HL-60/S4 treated with phorbol 12-myristate 13-acetate at 8.2 ng/mL for 4 days and 3 days (cell line): Measurements from ENCODE around the gene SETD7.

ENCODE experiments used
- in situ Hi-C: fragments of 300-500 bp; cut with MboI; formaldehyde crosslinking; loops from 2 replicates; pipeline ENCODE4 v1.15.0; 2022; ENCODE audit warnings: low sequenced_read_pairs

Gene SETD7

DNA sequence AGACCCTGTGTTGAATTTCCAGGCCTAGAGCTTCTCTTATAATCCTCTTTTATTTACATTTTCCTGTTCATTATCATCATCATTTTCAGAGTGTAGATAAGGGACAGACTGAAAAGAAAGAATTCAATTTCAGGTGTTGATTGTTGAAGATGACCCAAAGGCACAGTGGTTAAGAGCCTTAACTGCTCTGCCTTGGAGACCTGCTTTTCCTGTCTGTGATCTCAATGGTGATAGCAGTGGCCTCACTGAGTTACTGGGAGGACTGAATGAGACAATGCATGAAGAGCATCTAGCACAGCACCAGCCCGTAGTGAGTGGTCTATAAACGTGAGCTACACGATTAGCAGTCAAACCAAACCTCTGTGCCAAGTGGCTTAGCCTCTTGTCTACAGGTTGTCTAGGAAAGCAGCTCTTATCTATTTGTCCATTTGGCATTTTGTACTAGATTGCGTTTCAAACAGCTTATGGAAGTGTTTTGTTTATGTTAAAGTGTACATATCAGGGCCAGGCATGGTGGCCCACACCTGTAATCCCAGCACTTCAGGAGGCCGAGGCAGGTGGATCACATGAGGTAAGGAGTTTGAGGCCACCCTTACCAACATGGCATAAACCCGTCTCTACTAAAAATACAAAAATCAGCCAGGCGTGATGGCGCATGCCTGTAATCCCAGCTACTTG is 41.5 kb downstream of the SETD7 start:
- in situ Hi-C loops = no loop called here

DNA sequence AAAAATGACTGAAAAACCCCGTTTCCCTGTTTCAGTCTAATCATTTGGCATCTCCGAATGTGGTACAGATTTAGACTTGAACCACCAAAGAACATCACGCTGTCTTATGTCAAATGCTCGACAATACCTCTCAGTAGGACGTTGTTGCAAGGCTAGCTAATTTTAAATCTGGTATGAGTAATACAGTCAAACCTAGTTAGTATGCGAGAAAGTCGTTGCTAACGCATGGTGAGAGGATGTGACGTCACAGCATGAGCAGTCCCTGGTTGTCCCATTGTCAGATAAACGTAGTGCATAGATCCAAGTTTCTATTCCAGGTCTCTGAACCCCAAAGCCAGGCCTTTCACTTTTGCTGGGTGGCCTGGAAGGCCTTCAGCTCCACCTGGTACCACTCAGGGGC is 44.7 kb downstream of the SETD7 start:
- in situ Hi-C loops = no loop called here

DNA sequence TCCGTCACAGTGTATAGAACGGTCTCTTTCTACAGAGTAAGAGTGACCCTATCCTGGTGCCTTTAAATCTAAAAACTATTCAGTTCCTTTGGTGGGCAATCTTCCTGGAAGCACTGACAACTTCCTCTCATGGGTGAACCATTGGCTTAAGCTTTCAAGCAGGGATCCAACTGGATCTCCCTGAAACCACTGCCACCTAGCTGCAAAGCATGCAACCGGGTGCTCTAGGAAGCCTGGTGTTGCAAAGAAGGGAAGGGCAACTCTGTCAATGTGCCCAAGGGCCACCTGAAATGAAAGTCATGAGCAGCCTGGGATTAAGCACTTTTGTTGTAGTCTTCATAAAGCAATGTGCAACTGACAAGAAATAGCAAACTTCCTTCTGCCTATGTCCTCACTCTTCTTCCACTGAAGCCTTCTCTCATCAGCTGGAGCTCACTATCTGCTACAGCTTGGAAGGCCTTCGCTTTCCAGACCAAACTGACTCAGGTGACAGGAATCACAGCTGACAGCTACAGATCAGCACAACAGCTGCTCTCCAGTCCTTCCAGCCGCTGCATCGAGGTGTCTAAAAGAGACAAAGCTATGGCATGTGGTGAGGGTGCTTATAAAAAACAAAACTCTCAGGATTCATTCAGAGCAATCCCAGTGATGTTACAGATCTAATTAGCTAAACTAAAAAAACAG is 46.1 kb downstream of the SETD7 start:
- in situ Hi-C loops = no loop called here

DNA sequence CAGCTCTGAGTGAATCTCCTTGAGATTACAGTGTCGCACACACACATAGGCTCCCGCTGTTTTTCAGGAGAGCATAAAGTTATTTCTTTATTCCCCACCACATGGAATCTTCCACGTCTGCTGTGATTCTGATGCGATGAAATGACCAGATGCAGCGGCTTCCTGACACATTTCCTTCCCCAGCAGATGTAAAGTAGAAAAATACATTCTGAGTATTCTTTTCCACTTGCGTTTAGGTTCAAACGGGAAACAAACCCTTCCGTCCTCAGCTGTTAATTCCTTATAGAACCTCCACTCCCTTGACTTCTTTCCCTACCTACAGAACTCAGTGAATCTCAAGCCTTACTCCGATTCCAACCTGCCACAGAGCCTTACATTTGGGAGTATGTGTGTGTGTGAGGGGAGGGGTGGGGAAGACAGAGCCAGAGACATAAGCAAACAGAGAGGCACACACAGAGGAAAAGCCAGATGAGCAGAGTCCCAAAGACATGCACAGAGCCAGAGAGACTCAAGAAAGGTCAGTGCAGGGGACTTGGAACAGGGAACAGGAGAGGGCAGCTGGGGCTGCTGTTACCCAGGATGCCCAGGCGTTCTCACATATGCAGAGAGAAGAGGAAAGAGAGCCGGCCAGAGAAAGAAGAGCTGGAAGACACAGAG is 47.3 kb downstream of the SETD7 start:
- in situ Hi-C loops = no loop called here

- in situ Hi-C loops = no loop called here
These were observed 49.2 kb downstream of the SETD7 start for GRCh38 chr4:139506774-139507173.

- in situ Hi-C loops = no loop called here
These were observed 52.3 kb downstream of the SETD7 start for GRCh38 chr4:139503622-139504166.

DNA sequence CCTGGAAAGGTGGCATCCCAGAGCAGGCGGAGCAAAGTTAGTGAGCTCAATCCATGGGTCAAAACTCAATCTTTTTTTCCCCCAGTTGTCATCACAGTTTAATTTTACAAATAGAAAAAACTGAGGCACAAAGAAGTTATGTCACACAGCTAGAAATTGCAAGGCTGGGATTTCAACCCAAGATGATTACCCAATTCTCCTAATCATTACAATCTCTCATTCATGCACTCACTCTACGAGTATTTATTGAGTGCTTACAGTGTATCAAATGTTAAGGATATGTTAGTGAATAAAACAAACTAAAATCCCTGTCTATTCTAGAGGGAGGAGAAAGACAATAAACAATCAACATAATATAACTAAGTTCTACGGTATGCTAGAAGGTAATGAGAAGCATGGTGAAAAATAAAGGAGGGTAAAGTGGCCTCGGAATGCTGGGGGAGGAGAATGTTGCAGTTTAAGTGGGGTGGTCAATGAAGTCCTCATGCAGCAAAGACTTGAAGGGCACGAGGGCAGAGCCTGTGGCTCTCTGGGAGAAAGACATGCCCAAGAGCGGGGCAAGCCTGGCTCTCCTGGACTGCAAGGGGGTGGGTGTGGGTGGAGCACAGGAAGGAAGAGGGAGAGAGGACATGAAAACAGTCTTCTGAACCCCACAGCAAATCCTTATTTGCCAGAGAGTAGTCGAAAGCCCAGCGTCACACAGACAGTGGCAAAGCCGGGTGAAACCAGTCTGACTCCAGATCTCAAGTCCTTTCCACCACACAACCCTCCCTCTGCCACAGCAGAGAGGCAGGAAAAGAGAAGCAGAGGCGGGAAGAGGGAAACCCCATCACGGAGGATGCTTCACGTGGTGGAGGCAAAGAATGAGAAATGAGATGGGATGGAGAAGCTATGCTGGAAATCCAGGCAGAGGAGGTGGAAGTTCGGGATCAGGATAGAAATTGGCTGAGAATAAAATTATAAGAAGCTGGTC is 53.8 kb downstream of the SETD7 start:
- in situ Hi-C loops = no loop called here

- in situ Hi-C loops = no loop called here
These were observed 54.5 kb downstream of the SETD7 start for GRCh38 chr4:139501527-139501926.

DNA sequence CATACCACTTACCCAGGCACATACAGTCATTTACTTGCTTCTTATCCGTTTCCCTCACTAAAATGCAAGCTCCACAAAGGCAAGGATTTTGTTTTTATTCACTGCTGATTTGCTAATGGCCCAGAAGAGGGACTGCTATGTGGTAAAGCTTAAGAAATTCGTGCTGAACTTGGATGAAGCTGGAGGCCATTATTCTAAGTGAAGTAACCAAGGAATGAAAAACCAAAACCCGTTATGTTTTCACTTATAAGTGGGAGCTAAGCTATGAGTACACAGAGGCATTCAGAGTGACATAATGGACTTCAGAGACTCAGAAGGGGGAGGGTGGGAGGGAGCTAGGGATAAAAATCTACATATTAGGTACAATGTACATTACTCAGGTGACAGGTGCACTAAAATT is 54.9 kb downstream of the SETD7 start:
- in situ Hi-C loops = no loop called here

- in situ Hi-C loops = no loop called here
These were observed 56.8 kb downstream of the SETD7 start for GRCh38 chr4:139499186-139499585.

DNA sequence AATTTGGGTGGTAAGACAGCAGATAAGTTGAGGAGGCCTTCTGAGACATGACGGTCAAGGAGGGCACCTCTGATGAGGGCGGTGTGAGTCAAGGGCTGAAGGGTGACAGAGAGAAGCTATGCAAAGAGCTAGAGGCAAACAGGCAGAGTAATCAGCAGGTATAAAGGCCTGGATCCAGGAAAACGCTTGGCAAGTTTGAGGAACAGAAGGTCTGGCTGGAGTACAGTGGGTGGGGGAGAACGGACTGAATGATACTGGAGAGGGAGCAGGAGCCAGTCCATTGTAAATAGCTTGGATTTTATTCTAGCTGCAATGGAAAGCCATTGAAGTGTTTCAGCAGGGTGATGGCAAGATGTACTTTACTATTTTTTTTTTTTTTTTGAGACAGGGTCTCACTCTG is 62.8 kb downstream of the SETD7 start:
- in situ Hi-C loops = no loop called here

GRCh38 chr4:139492429-139492828 is 63.6 kb downstream of the SETD7 start:
- in situ Hi-C loops = no loop called here

GRCh38 chr4:139489638-139490037 is 66.4 kb downstream of the SETD7 start:
- in situ Hi-C loops = no loop called here

DNA sequence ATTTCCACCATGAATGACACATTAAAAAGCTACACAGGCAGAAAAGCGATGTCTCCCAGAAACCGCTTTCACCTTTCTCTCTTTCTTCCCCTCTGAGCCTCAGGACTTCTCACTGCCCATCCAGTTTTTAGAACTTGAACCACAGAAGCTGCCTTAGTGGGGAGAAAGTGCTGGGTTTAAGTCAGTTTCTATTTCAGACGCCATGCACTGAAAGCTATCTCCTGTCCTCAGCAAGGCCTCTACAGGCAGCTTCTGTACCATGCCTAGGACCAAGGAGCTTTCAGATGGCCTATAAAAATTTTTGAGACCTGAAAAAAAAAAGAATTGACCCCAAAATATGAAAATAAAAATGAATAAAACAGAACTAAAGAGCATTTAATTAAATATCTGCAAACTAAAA is 67.6 kb downstream of the SETD7 start:
- in situ Hi-C loops = no loop called here

DNA sequence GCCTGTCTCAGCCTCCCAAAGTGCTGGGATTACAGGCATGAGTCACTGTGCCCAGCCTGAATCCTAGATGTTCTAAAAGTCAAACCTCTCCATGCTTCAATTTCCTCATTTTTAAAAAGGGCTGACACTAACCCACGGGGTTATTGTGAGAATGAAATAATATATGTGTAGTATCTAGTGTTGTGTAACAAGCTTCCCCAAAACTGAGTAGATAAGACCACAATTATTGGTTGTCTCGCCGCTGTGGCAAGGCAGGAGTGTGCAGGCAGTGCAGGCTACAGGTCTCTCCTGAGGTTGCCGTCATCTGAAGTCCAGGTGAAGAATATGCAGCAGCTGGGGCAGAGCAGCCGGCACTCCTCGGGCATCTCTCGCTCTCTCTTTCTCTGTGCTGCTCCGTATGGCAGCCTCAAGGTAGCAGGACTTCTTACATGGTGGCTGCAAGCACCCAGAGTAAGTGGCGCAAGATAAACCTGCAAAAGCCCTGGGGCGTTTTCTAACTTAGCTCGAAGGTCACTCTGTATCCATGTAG is 71.2 kb downstream of the SETD7 start:
- in situ Hi-C loops = no loop called here

GRCh38 chr4:139483000-139483399 is 73.0 kb downstream of the SETD7 start:
- in situ Hi-C loops = no loop called here

- in situ Hi-C loops = no loop called here
These were observed 74.6 kb downstream of the SETD7 start for GRCh38 chr4:139481465-139481864.

DNA sequence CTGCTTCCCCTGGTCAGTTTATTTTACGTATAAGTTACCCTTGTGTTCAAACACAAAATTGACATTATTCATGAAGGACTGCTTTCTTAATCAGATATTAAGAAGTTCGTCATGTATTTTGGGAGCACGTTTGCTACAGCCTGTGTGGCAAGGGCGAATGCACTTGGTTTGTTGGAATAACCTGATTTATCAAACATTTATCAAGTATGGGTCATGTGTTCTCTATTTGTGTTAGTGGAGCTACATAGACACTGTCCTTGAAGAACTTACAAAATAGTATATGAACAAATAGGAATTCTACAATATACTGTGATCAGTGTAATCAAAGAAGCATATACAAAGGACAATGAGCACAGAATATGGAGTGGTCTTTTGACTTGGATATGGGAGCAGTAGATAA is 79.7 kb downstream of the SETD7 start:
- in situ Hi-C loops = no loop called here

DNA sequence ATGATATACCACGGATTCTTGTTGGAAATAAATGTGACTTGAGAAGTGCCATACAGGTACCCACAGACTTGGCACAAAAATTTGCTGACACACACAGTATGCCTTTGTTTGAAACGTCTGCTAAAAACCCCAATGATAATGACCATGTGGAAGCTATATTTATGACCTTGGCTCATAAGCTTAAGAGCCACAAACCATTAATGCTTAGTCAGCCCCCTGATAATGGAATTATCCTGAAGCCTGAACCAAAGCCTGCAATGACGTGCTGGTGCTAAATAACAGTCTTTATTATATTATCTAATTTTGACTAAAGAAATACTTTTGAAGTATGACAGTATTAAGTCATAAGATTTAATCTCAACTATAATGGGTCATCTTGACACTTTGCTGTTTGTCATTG is 83.2 kb downstream of the SETD7 start:
- in situ Hi-C loops = no loop called here

DNA sequence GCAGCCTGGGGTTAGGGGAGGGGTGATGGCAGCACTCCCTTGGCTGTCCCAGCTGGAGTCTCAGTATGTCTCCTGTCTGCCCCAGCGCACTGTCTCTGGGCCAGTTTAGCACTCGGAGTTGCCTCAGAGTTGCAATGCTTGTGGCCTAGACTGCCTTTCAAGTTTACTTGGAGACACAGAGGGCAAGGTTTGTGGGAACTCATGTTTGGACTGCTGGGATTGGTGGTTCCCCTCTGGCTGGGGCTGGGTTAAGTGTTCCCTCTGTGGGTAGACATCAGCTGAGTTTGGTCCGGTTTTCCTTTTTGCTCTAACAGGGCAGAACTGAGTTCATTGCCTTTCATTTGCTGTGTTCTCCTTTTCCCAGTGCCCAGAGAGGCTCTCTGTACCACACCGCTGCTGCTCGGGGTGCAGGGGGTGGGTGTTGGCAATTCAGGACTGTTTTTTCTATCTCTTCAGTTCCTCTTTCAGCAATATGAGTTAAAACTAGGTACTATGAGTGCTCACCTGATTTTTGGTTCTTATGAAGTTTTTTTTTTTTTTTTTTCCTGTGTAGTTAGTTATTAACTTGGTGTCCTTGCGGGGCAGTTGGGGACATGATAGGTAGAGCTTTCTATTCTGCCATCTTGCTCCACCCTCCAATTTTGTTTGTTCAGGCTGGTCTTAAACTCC is 84.9 kb downstream of the SETD7 start:
- in situ Hi-C loops = no loop called here
